H9 (cell line): ENCODE data around the gene PDZD7. TPM values are rescaled to one million over a fixed set of nuclear protein-coding genes. Genes with fewer than 3 reads are reported as not detected.

ENCODE experiments used
- DNase-seq: peaks from one replicate; pipeline ENCODE4 v3.0.0-alpha.2; 2017
- H2AFZ ChIP-seq: one replicate; pipeline ENCODE4 v1.6.1; 2013; ENCODE audit warnings: mild to moderate bottlenecking, low read length, control low read depth, moderate library complexity
- H2AK5ac ChIP-seq: 2 replicates; pipeline ENCODE4 v1.6.1; 2013; ENCODE audit warnings: low read length, control low read depth, mixed read lengths; ENCODE audit not compliant: insufficient read length
- H2BK120ac ChIP-seq: one replicate; pipeline ENCODE4 v1.6.1; 2013; ENCODE audit warnings: low read depth, mild to moderate bottlenecking, low read length, control low read depth, inconsistent platforms; ENCODE audit not compliant: poor library complexity, severe bottlenecking
- H2BK12ac ChIP-seq: 2 replicates; pipeline ENCODE4 v1.6.1; 2013; ENCODE audit warnings: low read length, control low read depth, mixed read lengths, low read depth; ENCODE audit not compliant: insufficient read length
- H2BK15ac ChIP-seq: 2 replicates; pipeline ENCODE4 v1.6.1; 2013; ENCODE audit warnings: low read depth, low read length, control low read depth
- H2BK20ac ChIP-seq: one replicate; pipeline ENCODE4 v1.6.1; 2013; ENCODE audit warnings: low read depth, mild to moderate bottlenecking, low read length, control low read depth, inconsistent platforms; ENCODE audit not compliant: poor library complexity, severe bottlenecking
- H2BK5ac ChIP-seq: 2 replicates; pipeline ENCODE4 v1.6.1; 2013; ENCODE audit warnings: low read length, control low read depth, mixed read lengths; ENCODE audit not compliant: insufficient read length
- H3K14ac ChIP-seq: 2 replicates; pipeline ENCODE4 v1.6.1; 2013; ENCODE audit warnings: low read length, control low read depth; ENCODE audit not compliant: insufficient read depth
- H3K18ac ChIP-seq: 2 replicates; pipeline ENCODE4 v1.6.1; 2013; ENCODE audit warnings: low read depth, mild to moderate bottlenecking, mixed read lengths, low read length, control low read depth; ENCODE audit not compliant: insufficient read length
- H3K23ac ChIP-seq: 2 replicates; pipeline ENCODE4 v1.6.1; 2013; ENCODE audit warnings: low read length, control low read depth, mixed read lengths, low read depth; ENCODE audit not compliant: insufficient read length
- H3K23me2 ChIP-seq: 2 replicates; pipeline ENCODE4 v1.6.1; 2013; ENCODE audit warnings: low read depth, mild to moderate bottlenecking, mixed read lengths, low read length, control low read depth; ENCODE audit not compliant: insufficient read length, poor library complexity, severe bottlenecking
- H3K27ac ChIP-seq: 2 replicates; pipeline ENCODE4 v1.5.1; 2013; ENCODE audit warnings: low read length, control low read depth, mixed read lengths, low read depth; ENCODE audit not compliant: insufficient read length
- H3K27me3 ChIP-seq: 2 replicates; pipeline ENCODE4 v1.6.1; 2013; ENCODE audit warnings: low read length, control low read depth, inconsistent platforms; ENCODE audit not compliant: insufficient read depth
- H3K4ac ChIP-seq: 2 replicates; pipeline ENCODE4 v1.6.1; 2013; ENCODE audit warnings: low read depth, mild to moderate bottlenecking, control low read depth, inconsistent platforms, low read length, moderate library complexity
- H3K4me1 ChIP-seq: 2 replicates; pipeline ENCODE4 v1.6.1; 2013; ENCODE audit warnings: low read length, control low read depth, inconsistent platforms; ENCODE audit not compliant: insufficient read depth
- H3K4me2 ChIP-seq: 2 replicates; pipeline ENCODE4 v1.6.1; 2013; ENCODE audit warnings: low read length, control low read depth, mixed read lengths; ENCODE audit not compliant: insufficient read length, insufficient read depth
- H3K56ac ChIP-seq: 2 replicates; pipeline ENCODE4 v1.6.1; 2013; ENCODE audit warnings: low read depth, mild to moderate bottlenecking, mixed read lengths, low read length, control low read depth; ENCODE audit not compliant: insufficient read length
- H3K79me1 ChIP-seq: 2 replicates; pipeline ENCODE4 v1.6.1; 2013; ENCODE audit warnings: low read depth, mild to moderate bottlenecking, moderate library complexity, low read length, control low read depth, inconsistent platforms; ENCODE audit not compliant: insufficient read depth, poor library complexity, severe bottlenecking
- H3K79me2 ChIP-seq: 2 replicates; pipeline ENCODE4 v1.6.1; 2013; ENCODE audit warnings: low read length, control low read depth, inconsistent platforms; ENCODE audit not compliant: insufficient read depth
- H3K9ac ChIP-seq: 2 replicates; pipeline ENCODE4 v1.6.1; 2013; ENCODE audit warnings: low read length, control low read depth, mixed read lengths; ENCODE audit not compliant: insufficient read length; ENCODE audit errors: extremely low read depth
- H3K9me3 ChIP-seq: one replicate; pipeline ENCODE4 v1.6.1; 2013; ENCODE audit warnings: low read depth, low read length, inconsistent platforms; ENCODE audit not compliant: control insufficient read depth
- H3T11ph ChIP-seq: one replicate; pipeline ENCODE4 v1.6.1; 2013; ENCODE audit warnings: mild to moderate bottlenecking, low read length, control low read depth, inconsistent platforms
- H4K20me1 ChIP-seq: one replicate; pipeline ENCODE4 v1.6.1; 2013; ENCODE audit not compliant: control insufficient read depth, insufficient read length, insufficient read depth
- H4K5ac ChIP-seq: 2 replicates; pipeline ENCODE4 v1.6.1; 2013; ENCODE audit warnings: low read depth, mild to moderate bottlenecking, mixed read lengths, low read length, control low read depth; ENCODE audit not compliant: insufficient read length
- H4K8ac ChIP-seq: replicated peaks from 2 replicates; pipeline ENCODE4 v1.6.1; 2013; ENCODE audit warnings: low read length, control low read depth, mixed read lengths, low read depth; ENCODE audit not compliant: insufficient read length
- H4K91ac ChIP-seq: 2 replicates; pipeline ENCODE4 v1.6.1; 2013; ENCODE audit warnings: low read depth, mild to moderate bottlenecking, moderate library complexity, mixed read lengths, low read length, control low read depth; ENCODE audit not compliant: insufficient read length
- H3K27ac Mint-ChIP-seq, 3 experiments: 2 replicates in 2 of 3; 3 replicates in 1 of 3; pipeline ENCODE4 v1.8.0; 2020 to 2021; ENCODE audit warnings: mixed read lengths in 3 of 3, mild to moderate bottlenecking in 1 of 3, moderate library complexity in 1 of 3
- H3K27me3 Mint-ChIP-seq: 2 replicates; pipeline ENCODE4 v1.8.0; 2021; ENCODE audit warnings: low read depth, mild to moderate bottlenecking, moderate library complexity, mixed read lengths
- H3K36me3 Mint-ChIP-seq, 3 experiments: 2 replicates in 2 of 3; 3 replicates in 1 of 3; pipeline ENCODE4 v1.8.0; 2020 to 2021; ENCODE audit warnings: low read depth in 3 of 3, mixed read lengths in 3 of 3; ENCODE audit not compliant: insufficient read depth in 1 of 3
- H3K4me1 Mint-ChIP-seq, 2 experiments: 2 replicates each; pipeline ENCODE4 v1.8.0; 2020; ENCODE audit warnings: mixed read lengths in 2 of 2
- H3K4me3 Mint-ChIP-seq, 2 experiments: 2 replicates in 1 of 2; 3 replicates in 1 of 2; pipeline ENCODE4 v1.8.0; 2020 to 2021; ENCODE audit warnings: mild to moderate bottlenecking in 2 of 2, mixed read lengths in 2 of 2, moderate library complexity in 1 of 2
- H3K9me3 Mint-ChIP-seq, 2 experiments: 2 replicates in 1 of 2; 3 replicates in 1 of 2; pipeline ENCODE4 v1.8.0; 2020; ENCODE audit warnings: mild to moderate bottlenecking in 2 of 2, mixed read lengths in 2 of 2, moderate library complexity in 1 of 2
- WGBS: extraction: QIAGEN DNeasy Blood & Tissue Kit; methylation state at CpG from one replicate; pipeline ENCODE4 v1.1.7; 2013; ENCODE audit warnings: missing lambda C conversion rate, low lambda C conversion rate, mixed read lengths; ENCODE audit not compliant: insufficient read length; ENCODE audit errors: extremely low coverage; 5-methylcytosine and 5-hydroxymethylcytosine counted together
- total RNA-seq: library from RNA; stranded (reverse); gene quantifications from 2 replicates; pipeline ENCODE4 v1.2.1, GENCODE V29; 2021
- TF ChIP-seq, protein P1 (sequence below): fragments of 200-600 bp; sonication (generic); conservative IDR thresholded peaks from 3 replicates; pipeline ENCODE4 v1.8.0; 2021; ENCODE audit warnings: antibody characterized with exemption, mild to moderate bottlenecking

The PDZD7 gene
- total RNA-seq, 1 experiment from 2014 or later, result 2.0 TPM

GRCh38 chr10:101015582-101015973 lies 15.4 kb downstream of the PDZD7 start:
- Histone ChIP-seq H2BK12ac (no peak overlapping the region), H3K18ac (no peak overlapping the region), H3K4ac (no peak overlapping the region), H3K9ac (no peak overlapping the region), H2AFZ (no peak overlapping the region), H3K79me1 (no peaks in the 10 kb centered on the region), H3K14ac (no peak overlapping the region), H3K4me1 (no peaks in the 10 kb centered on the region), H3K23ac (no peak overlapping the region), H3K9me3 (no peaks in the 10 kb centered on the region), H2BK120ac (no peak overlapping the region), H3K4me2 (no peak overlapping the region), H4K8ac (no peak overlapping the region), H2BK20ac (no peak overlapping the region), H3K23me2 (peaks cover 10% of the 10 kb centered on the region), H2AK5ac (no peak overlapping the region), H2BK15ac (no peak overlapping the region), H2BK5ac (no peak overlapping the region), H3K27me3 (peaks cover 17% of the 10 kb centered on the region; the same call in 1 of the 2 replicates), H4K5ac (no peak overlapping the region), H3T11ph (no peak overlapping the region), H3K27ac (no peak overlapping the region), H4K91ac (no peak overlapping the region), H4K20me1 (no peaks in the 10 kb centered on the region), H3K79me2 (no peaks in the 10 kb centered on the region), H3K56ac (no peak overlapping the region)
- WGBS, result no CpG with 5 or more reads among the region's 8 CpGs
- Mint-ChIP-seq H3K4me1 (peaks cover 26 to 40% of the 10 kb centered on the region in 2 experiments), H3K27me3 (peaks cover 68% of the 10 kb centered on the region), H3K36me3 (no peaks in the 10 kb centered on the region), H3K4me3 (no peak overlapping the region), H3K9me3 (no peaks in the 10 kb centered on the region; a peak in 1 of 5 replicates), H3K27ac (no peak overlapping the region)
- TF ChIP-seq, protein P1, sequence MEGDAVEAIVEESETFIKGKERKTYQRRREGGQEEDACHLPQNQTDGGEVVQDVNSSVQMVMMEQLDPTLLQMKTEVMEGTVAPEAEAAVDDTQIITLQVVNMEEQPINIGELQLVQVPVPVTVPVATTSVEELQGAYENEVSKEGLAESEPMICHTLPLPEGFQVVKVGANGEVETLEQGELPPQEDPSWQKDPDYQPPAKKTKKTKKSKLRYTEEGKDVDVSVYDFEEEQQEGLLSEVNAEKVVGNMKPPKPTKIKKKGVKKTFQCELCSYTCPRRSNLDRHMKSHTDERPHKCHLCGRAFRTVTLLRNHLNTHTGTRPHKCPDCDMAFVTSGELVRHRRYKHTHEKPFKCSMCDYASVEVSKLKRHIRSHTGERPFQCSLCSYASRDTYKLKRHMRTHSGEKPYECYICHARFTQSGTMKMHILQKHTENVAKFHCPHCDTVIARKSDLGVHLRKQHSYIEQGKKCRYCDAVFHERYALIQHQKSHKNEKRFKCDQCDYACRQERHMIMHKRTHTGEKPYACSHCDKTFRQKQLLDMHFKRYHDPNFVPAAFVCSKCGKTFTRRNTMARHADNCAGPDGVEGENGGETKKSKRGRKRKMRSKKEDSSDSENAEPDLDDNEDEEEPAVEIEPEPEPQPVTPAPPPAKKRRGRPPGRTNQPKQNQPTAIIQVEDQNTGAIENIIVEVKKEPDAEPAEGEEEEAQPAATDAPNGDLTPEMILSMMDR, result no peak
- DNase-seq, result no peak
